Stimulated activated CD4-positive, alpha-beta T cell treated with anti-CD3 and anti-CD28 coated beads, Interleukin-15, amount 100 ng/mL, for 24 hours (primary cell): Measurements from ENCODE around the gene CRABP2.

Experiments used
- DNase-seq: peaks from one replicate; pipeline ENCODE4 v3.0.0-alpha.2; 2020

Gene CRABP2

GRCh38 chr1:156707417-156708217 lies 2.2 kb upstream of the CRABP2 start:
- no peak for DNase-seq

DNA sequence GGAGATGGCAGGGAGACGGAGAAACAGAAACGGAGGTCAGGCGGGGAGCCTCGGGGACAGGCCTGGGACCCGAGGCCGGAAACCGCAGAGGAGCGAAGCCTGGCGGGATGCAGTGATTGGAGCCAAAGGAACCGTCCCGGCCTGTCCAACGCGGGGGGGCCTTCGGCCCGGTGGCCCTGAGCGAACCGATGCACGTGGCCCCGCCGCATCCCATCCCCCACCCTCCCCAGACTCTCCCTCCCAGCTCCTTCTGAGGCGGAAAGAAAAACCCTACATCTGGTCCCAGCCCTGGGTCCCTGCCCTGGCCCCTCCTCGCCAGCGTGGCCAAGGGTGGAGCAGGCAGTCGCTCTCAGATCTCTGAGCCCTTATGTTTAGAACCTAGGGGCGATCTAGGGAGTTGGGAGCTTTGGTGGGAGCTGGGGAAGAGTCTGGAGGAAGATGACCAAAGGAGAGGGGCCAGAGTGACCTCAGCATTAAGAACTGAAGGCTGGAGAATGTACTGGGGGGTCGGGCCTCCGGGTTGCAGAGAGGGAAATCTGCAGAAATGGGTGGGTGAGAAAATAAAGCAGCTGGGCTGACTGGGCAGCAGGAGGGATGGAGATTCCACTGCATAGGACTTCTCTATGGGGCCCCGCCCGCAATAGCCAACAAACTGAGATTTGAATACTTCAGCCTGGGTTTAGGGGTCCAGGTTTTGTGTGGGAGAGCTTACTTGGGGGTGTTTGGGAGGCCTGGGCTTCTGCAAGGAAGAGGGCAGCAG lies 1.5 kb upstream of the CRABP2 start:
- DNase-seq = no peak

DNA sequence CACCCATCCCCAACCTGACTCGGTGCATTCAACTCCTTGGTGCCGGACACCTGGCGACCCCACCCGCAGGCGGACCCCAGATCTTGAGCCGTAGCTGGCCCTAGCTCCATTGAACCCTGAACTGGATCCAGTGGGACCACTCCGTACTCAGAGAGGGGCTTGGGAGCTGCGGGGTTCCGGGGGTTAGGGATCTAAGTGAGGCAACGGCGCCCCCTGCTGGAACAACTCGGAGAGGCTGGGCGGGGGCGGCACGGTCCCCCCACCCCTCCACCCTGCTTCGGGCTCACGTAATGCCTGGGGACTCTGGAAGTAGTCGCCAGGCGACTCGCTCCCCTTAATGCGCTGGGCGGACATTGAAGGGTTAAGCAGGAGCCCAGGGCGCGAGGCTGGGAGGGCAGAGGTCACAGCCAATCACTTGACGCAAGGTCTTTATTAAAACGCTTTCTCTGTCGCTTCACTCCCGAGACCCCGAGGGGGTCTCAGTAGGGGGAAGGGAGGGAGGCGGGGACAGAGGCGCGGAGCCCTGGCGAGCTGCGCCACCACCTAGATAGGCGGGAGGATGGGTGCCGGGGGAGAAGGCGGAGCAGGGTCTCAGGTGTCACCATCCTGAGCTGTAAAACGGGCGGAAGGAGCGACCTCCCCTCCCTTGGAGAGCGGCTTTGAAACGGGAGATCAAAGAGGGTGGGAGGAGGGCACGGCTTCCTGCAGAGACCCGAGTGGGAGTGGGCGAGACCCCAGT lies 704 bp upstream of the CRABP2 start:
- peak; percentile 80 for DNase-seq

DNA sequence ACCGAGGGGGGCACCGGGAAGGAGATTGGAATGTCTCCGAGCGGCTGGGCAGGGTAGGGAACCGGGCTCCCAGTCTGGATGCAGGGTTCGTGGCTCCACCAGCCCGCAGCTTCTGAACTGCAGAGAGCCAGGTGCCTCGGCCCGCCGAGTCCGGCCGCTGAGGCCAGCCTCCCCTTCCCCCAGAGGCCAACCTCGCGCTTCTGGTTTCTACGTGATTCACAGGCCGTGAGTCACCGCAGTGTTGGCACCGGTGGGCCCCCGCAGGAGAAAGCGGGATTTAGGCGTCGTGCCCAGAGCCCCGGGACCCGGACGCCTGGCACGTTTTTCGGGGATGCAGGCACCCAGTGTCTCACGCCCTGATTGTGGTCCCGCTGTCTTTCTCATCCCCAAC lies 458 bp downstream of the CRABP2 start:
- DNase-seq = peak; percentile 70

- DNase-seq = no peak
Observed at GRCh38 chr1:156704166-156704711, 1.1 kb downstream of the CRABP2 start.

GRCh38 chr1:156703741-156704140 lies 1.6 kb downstream of the CRABP2 start:
- DNase-seq = no peak

- no peak for DNase-seq
Observed at GRCh38 chr1:156703336-156703735, 2.0 kb downstream of the CRABP2 start.

DNA sequence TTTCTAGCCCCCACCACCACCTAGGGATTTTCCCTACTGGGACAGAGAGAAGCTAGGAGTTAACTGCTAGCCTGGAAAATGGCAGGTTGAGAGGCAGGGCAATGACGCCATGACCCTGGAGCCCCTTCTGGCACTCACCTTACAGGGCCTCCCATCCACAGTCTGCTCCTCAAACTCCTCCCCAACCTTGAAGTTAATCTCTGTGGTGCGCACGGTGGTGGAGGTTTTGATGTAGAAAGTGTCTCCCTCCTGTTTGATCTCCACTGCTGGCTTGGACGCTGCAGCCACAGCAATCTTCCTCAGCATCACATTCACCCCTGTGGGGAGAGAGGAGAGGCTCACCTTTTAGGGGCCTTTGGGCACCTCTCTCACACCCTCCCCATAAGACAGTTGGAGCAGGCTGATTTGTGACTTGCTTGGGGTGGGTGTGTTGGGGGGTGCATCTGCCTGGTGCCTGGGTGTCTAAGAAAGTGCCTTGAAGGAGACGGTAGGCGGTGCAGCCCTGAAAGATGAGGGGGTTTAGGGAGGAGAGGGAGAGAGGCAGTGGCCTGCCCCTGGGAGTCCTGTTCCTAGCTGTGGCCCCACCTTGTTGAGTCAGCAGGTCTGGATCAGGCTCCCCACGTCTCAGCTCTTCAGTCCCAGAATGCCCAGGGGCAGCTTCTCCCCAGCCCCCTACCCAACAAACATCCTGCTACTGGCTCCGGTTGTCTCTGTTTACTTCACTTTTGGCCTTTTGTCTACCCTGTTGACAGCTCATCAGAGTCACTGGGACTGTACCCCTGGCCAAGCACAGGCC lies 4.4 kb downstream of the CRABP2 start:
- DNase-seq = no peak

GRCh38 chr1:156698995-156699394 lies 6.4 kb downstream of the CRABP2 start:
- DNase-seq = no peak

DNA sequence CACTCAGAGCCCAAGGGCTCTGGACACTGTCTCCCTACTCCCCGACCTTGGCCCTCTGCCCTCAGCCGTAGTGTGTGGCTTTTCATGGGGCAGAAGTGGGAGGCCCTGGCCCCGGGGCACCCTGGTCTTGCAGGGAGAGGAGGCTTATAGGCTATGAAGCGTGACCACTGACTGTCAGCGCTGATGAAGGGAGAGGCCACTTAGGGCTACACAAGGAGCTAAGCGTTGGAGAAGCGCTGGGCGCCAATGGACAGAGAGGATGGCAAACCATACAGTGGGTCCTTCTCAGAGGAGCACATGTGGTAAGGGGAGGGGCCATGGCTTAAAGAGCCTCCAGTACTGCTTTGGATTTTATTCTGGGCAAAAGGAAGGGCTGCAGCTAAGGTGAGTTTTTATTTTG lies 7.9 kb downstream of the CRABP2 start:
- DNase-seq = no peak

- DNase-seq = no peak
Observed at GRCh38 chr1:156696755-156697154, 8.6 kb downstream of the CRABP2 start.

DNA sequence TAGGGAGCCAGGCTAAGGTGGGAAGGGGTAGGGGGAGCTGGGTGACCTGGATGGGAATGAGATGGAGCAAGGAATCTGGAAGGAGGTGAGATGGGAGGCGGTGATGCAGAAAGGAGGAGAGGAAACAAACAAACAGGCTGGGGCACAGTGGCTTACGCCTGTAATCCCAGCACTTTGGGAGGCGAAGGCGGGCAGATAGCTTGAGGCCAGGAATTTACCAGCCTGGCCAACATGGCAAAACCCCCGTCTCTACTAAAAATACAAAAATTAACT lies 10.8 kb downstream of the CRABP2 start:
- DNase-seq = no peak

DNA sequence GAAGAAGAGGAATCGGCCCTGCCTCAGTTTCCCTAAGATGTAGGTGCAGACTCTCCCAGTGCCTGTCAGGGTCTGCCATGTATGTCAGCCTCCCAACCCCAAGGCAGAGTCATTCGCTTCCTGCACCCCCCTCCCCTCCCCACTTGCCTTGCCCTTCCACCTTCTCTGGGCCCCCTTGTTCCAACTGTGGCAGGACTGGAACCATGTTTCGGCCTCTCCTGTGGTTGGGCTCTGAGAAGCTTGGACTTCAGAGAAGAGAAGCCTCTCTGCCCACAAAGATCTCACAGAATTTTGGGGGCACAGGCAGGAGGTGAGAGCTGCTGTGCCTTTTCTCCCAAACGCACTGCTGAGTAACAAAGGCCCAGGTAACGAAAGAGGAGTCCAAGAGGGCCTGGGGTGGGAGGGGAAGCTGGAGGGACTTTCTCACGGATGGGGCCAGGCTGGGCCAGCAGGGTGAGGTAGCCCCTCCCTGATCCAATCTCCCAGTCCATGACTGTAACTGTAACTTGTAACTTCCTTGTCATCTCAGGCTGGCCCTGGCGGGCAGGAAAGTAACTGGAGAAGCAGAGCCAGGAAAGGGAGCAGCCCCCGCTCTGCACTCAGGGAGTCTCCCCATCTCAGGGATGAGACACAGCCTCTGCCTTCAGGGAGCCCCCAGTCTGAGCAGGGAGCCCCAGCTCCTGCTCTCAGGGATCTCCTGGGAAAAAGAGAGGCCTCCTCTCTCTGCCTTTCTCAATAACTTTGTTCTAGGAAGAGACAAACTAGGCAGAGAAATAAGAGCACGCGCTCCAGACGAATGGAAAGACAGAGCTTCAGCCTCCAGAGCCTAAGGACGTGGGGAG lies 11.3 kb downstream of the CRABP2 start:
- no peak for DNase-seq

- no peak for DNase-seq
Observed at GRCh38 chr1:156692925-156693847, 12.2 kb downstream of the CRABP2 start.

- DNase-seq = no peak
Observed at GRCh38 chr1:156692441-156692924, 12.9 kb downstream of the CRABP2 start.

GRCh38 chr1:156691665-156692440 lies 13.5 kb downstream of the CRABP2 start:
- DNase-seq = no peak

DNA sequence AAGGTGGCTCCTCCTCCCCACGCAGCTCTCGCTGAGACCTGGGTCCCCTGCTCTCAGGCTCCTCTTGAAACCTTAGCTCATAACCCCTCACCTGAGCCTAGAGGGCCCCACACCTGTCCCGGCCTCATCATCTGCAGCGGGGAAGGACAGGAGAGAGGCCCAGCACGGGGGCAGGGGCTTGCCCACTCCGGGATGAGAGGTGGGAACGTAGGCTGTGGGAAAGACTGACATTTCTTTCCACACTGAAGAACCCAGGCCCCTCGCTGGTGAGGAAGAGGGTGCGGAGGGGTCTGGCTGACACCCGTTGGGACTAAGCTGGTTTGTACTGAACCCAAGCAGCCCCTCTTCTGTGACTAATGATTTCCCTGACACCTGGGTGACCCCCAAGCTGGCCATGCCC lies 14.2 kb downstream of the CRABP2 start:
- DNase-seq = no peak

DNA sequence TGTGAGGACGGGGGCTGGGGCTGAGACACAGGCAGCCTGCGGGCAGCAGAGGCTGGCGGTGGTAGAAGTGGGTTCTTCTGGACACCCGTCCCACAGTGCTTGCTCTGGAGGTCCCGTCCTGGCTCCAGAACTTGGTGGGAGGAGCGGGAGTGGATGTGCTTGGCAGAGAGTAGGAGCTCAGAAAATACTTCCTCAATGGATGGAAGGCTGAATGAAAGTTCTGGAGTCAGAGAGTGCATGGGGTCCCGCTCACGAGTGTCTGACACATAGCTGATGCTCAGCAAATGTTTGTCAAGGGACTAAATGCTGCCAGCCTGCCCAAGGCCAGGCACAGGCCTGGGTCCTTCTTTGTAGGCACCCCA lies 14.7 kb downstream of the CRABP2 start:
- DNase-seq = no peak

DNA sequence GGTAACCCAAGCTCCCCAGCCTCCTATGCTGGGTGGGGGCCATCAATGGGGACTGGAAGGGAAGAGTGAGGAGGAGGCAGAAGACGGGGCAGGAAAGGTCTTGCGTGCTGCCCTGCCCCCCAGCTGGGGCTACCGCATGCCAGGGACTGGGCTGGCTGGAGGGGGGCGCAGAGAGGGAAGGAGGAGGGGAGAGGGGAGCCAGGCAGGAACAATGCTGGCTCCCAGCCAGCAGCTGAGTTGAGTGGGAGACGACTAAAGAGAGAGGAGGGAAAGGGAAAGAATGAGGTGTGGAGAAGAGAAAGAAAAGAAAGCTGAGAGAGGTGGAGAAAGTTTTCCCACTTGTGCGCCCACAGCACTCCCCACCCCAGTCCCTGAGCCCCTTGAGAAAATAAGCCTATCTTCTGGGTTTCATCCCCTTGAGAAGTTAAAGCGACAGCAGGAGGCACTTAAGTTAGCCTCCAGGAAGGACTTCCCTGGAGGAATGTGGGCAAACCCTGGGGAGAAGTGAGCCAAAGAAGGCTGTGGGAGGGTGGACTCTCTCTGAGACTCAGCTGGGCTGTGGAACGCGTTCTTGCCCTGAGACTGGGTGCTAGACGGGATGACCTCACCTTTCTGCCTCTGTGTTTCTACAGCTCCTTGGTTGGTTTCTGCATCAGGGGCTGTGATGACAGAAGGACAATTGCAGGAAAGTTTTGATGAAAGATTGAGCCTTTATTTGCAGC lies 15.3 kb downstream of the CRABP2 start:
- no peak for DNase-seq
